Keratinocyte (primary cell): ENCODE data around the gene TOP2A. TPM values are rescaled to one million over a fixed set of nuclear protein-coding genes. Genes with fewer than 3 reads are reported as not detected.

Experiments used
- DNase-seq: peaks from one replicate; pipeline ENCODE4 v3.0.0-alpha.2; 2011; ENCODE audit warnings: low read depth, missing footprints, low spot score
- FAIRE-seq: peaks from 2 replicates; lab custom pipeline; 2011; peaks lifted over from hg19 to GRCh38; lab: Jason Lieb, UNC
- H2AFZ ChIP-seq: 2 replicates; pipeline ENCODE4 v1.6.0; 2012; ENCODE audit warnings: low read length, control low read depth, inconsistent platforms; ENCODE audit not compliant: control insufficient read depth
- H3K27ac ChIP-seq: 2 replicates; pipeline ENCODE4 v1.5.1; 2011; ENCODE audit warnings: low read length; ENCODE audit not compliant: control insufficient read depth, insufficient read depth
- H3K27me3 ChIP-seq: 3 replicates; pipeline ENCODE4 v1.6.0; 2011; ENCODE audit warnings: low read length; ENCODE audit not compliant: control insufficient read depth, insufficient read depth; ENCODE audit errors: extremely low read depth
- H3K36me3 ChIP-seq, 2 experiments: 2 replicates in 1 of 2; 3 replicates in 1 of 2; pipeline ENCODE4 v1.5.1; 2011; ENCODE audit warnings: low read length in 2 of 2, mild to moderate bottlenecking in 1 of 2; ENCODE audit not compliant: control insufficient read depth in 2 of 2, insufficient read depth in 2 of 2; ENCODE audit errors: extremely low read depth in 1 of 2
- H3K4me1 ChIP-seq: 3 replicates; pipeline ENCODE4 v1.5.1; 2011; ENCODE audit warnings: low read length; ENCODE audit not compliant: control insufficient read depth, insufficient read depth; ENCODE audit errors: extremely low read depth
- H3K4me2 ChIP-seq: 3 replicates; pipeline ENCODE4 v1.6.0; 2011; ENCODE audit warnings: low read depth, low read length; ENCODE audit not compliant: control insufficient read depth, insufficient read depth; ENCODE audit errors: extremely low read depth
- H3K4me3 ChIP-seq, 3 experiments: fragments of 200-600 bp in 1 of 3; sonication (generic) in 1 of 3; 2 replicates in 2 of 3; 3 replicates in 1 of 3; pipeline ENCODE4 v1.5.1; 2011 to 2016; ENCODE audit warnings: low read length in 3 of 3, mild to moderate bottlenecking in 3 of 3, control low read depth in 2 of 3, inconsistent platforms in 1 of 3, low read depth in 1 of 3, mixed read lengths in 1 of 3, mixed run types in 1 of 3, moderate library complexity in 1 of 3; ENCODE audit not compliant: control insufficient read depth in 2 of 3, insufficient read depth in 2 of 3; ENCODE audit errors: extremely low read depth in 1 of 3
- H3K79me2 ChIP-seq: 2 replicates; pipeline ENCODE4 v1.6.0; 2012; ENCODE audit warnings: low read length; ENCODE audit not compliant: control insufficient read depth, insufficient read depth
- H3K9ac ChIP-seq: 3 replicates; pipeline ENCODE4 v1.6.0; 2011; ENCODE audit warnings: low read length; ENCODE audit not compliant: control insufficient read depth, insufficient read depth; ENCODE audit errors: extremely low read depth
- H3K9me1 ChIP-seq: 3 replicates; pipeline ENCODE4 v1.6.0; 2011; ENCODE audit warnings: low read length; ENCODE audit not compliant: control insufficient read depth, insufficient read depth; ENCODE audit errors: extremely low read depth
- H3K9me3 ChIP-seq: 2 replicates; pipeline ENCODE4 v1.5.1; 2012; ENCODE audit warnings: low read depth, low read length; ENCODE audit not compliant: control insufficient read depth
- H4K20me1 ChIP-seq: 3 replicates; pipeline ENCODE4 v1.6.0; 2011; ENCODE audit warnings: low read length; ENCODE audit not compliant: control insufficient read depth, insufficient read depth; ENCODE audit errors: extremely low read depth
- CTCF ChIP-seq, 3 experiments: IDR thresholded peaks in 1 of 3; conservative IDR thresholded peaks in 1 of 3; optimal IDR thresholded peaks in 1 of 3; 2 replicates in 2 of 3; 3 replicates in 1 of 3; pipeline versions ENCODE3 to v1.5.1; 2011; ENCODE audit warnings: low read length in 3 of 3, mild to moderate bottlenecking in 3 of 3, moderate library complexity in 2 of 3, control low read depth in 1 of 3, inconsistent platforms in 1 of 3; ENCODE audit not compliant: insufficient read depth in 2 of 3; ENCODE audit errors: extremely low read depth in 1 of 3
- EZH2 ChIP-seq: IDR thresholded peaks from one replicate; pipeline ENCODE4 v1.6.1; 2012; ENCODE audit warnings: inconsistent platforms, mild to moderate bottlenecking, low read length, moderate library complexity
- dilution Hi-C: fragments of 300-500 bp; cut with MboI; formaldehyde crosslinking; loops from one replicate; pipeline ENCODE4 v1.7.0; 2020; ENCODE audit warnings: low sequenced_read_pairs; ENCODE audit not compliant: extremely low pct_ligation_motif_present
- polyA plus RNA-seq, 5 experiments: library from polyadenylated mRNA; depleted of rRNA in 3 of 5; stranded (reverse) in 3 of 5; stranded (forward) in 1 of 5; unstranded in 1 of 5; fragments of >200 nt; gene quantifications; 1 replicate in 1 of 5; 2 replicates in 3 of 5; 3 replicates in 1 of 5; pipeline versions ENCODE4 v1.2.1 to v1.2.3, GENCODE V29; 2011 to 2012; ENCODE audit warnings: missing spikeins in 2 of 5, low read depth in 1 of 5, low replicate concordance in 1 of 5

TOP2A gene
- polyA plus RNA-seq, 1 donor (not counting 4 experiments of a cell fraction or from before 2014, with no cell fraction given) = 45.0 TPM

DNA sequence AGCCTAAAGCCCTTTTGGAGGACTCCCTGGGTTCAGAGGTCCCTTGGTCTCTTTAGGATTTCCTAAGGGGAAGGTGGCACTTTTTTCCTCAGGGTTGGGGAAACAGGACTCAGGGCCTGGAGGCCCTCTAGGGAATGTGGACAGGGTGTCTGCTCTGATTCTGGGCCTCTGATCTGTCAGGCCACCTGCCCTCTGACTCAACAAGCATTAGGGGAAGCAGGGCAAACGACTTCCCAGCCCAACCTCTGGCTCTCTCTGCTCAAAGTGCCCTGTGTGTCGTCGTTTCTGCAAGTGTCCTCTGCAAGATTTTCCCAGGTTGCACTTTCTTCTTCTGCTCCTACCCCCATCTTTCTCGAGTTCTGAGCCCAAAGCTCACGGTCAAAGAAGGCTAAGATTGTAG, 18.9 kb upstream of the TOP2A start:
- Histone ChIP-seq H3K4me1 (peaks cover 6% of the 10 kb centered on the region), H4K20me1 (no peaks in the 10 kb centered on the region), H3K27me3 (peaks cover 14% of the 10 kb centered on the region), H3K4me3 (no peak overlapping the region), H3K79me2 (no peaks in the 10 kb centered on the region), H3K9me1 (no peaks in the 10 kb centered on the region), H2AFZ (no peak overlapping the region), H3K9ac (no peak overlapping the region), H3K9me3 (no peaks in the 10 kb centered on the region), H3K27ac (no peak overlapping the region), H3K36me3 (no peaks in the 10 kb centered on the region), H3K4me2 (no peak overlapping the region)
- TF ChIP-seq CTCF (optimal IDR thresholded peaks at IDR 0.05 in 1 of 3, IDR thresholded peaks at IDR 0.05 in 1 of 3, conservative IDR thresholded peaks at IDR 0.05 in 1 of 3; ENCODE audit: extremely low read depth in 1 of 3, insufficient read depth in 2 of 3, low read length in 3 of 3) (no peak), EZH2 (no peak)
- DNase-seq (no peak), FAIRE-seq (no peak)
- dilution Hi-C loops = no loop called here

DNA sequence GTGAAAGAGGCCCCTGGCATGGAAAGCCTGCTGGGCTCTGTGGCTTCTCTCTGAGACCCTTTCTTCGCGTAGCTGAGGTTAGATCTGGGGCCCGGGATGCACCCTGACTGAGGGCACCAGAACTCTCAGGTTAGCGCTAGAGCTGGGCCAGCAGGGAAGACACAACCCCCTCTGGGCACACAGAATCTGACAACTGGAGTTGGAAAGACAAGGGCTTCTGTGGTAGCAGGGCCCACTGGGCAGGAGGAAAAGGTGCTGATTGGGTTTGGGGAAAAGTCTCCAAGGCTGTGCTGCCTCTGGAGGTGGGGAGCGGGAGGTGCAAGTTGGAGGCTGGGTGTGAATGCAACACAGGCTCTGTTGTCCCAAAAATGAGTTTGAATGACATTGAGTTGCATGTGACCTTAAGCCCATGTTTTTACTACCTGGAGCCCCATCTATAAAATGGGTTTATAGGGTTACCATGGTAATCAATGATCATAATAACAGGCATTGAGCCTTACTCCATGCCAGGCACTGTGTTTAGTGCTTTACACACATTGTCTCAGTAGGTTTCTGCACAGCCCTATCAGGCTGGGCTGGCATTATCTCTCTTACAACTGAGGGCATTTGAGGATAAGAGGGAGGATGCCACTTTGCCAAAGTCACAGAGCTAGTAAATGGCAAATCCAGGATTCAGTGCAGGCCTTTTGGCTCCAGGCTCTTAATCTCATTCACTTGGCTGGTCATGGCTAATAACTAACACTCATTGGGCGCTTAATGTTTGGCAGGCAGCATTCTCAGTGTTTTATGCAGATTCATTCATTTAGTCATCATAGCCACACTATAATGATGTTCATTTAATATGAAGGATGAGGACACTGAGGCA, 16.1 kb upstream of the TOP2A start:
- no peak overlapping the region for H3K9ac ChIP-seq

More for the DNA sequence above, 16.1 kb upstream of the TOP2A start:
- Histone ChIP-seq H3K9me1 (no peaks in the 10 kb centered on the region), H3K4me3 (no peak overlapping the region), H3K27me3 (peaks cover 30% of the 10 kb centered on the region), H3K27ac (no peak overlapping the region), H3K9me3 (no peaks in the 10 kb centered on the region), H3K36me3 (no peaks in the 10 kb centered on the region), H3K4me1 (peaks cover 6% of the 10 kb centered on the region), H4K20me1 (no peaks in the 10 kb centered on the region), H2AFZ (no peak overlapping the region), H3K79me2 (no peaks in the 10 kb centered on the region), H3K4me2 (no peak overlapping the region)
- no peak for DNase-seq
- TF ChIP-seq CTCF (optimal IDR thresholded peaks at IDR 0.05 in 1 of 3, IDR thresholded peaks at IDR 0.05 in 1 of 3, conservative IDR thresholded peaks at IDR 0.05 in 1 of 3; ENCODE audit: extremely low read depth in 1 of 3, insufficient read depth in 2 of 3, low read length in 3 of 3) (peak; percentile 67 to 79 (median 78)), EZH2 (no peak)
- peak; percentile 74 for FAIRE-seq
- dilution Hi-C loops = no loop called here
